ENCODE data around the gene DYNC1LI1.
"Not testable (repeated sequence)": the region's sequence is repeated elsewhere in the genome, so short reads cannot be mapped to it uniquely, and the experiment has no call there.

Gene DYNC1LI1

DNA sequence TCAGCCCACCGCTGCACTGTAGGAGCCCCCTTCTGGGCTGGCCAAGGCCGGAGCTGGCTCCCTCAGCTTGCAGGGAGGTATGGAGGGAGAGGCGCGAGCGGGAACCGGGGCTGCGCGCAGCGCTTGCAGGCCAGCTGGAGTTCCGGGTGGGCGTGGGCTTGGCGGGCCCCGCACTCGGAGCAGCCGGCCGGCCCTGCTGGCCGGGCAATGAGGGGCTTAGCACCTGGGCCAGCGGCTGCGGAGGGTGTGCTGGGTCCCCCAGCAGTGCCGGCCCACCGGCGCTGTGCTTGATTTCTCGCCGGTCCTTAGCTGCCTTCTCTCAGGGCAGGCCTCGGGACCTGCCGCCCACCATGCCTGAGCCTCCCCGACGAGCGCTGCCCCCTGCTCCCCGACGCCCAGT, 8.0 kb upstream of the DYNC1LI1 start:
- not testable (repeated sequence) for DNase-seq

DNA sequence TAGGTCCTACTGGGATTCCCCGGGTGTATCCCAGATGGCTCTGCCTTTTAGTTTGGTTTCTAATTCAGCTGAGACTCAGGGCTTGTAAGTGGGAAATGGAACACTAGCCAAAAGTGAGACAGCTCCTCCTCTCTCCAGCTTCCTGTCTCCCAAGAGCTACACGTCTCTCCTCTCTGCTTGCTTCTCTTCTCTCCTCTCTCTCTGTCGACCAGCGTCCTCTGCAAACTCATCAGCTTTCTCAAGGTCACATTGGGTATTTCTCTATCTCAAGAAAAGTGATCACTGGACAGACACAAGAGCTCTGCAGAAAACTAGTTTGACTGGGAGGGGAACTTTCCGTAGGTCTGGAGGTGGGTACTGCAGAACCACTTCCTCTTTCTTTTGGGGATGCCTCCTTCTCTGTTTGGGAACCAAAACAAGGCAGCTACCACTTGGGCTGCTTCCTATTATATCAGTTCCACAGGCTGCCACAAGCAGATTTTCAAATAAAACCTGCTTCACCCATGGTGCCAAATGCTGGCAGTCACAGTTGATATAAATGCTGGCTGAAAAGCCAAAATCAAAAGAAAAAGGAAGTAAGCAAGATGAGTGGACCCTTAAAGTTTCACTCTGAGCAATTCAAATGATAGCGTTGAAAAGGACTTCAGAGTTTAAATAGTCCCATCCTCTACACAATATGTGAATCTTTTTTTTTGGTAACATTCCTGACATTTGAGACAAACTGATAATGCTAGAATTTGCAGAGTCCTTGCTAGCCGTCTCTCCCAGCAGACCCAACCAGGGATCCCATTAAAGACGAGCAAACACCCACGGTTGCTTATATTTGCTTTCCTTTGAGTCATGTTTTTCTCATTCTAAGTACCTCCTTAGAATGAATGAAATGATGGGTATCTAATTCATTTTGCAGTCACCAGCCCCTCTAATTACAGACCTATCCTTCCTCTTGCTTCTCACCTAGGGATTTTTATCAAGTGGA, 7.2 kb upstream of the DYNC1LI1 start:
- DNase-seq: no peak

DNA sequence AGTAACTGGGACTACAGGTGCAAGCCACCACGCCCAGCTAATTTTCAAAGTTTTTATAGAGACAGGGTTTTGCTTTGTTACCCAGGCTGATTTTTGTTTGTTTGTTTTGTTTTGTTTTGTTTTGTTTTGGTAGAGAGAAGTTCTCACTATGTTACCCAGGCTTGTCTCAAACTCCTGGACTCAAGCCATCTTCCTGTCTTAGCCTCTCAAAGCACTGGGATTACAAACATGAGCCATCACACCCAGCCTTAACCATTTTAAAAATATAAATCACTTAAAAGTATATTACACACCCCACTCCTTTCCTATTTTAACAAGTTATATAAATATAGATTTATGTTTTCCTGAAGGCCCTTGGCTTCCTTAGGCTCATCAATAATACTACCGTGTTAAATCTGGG, 6.5 kb upstream of the DYNC1LI1 start:
- no peak for DNase-seq

DNA sequence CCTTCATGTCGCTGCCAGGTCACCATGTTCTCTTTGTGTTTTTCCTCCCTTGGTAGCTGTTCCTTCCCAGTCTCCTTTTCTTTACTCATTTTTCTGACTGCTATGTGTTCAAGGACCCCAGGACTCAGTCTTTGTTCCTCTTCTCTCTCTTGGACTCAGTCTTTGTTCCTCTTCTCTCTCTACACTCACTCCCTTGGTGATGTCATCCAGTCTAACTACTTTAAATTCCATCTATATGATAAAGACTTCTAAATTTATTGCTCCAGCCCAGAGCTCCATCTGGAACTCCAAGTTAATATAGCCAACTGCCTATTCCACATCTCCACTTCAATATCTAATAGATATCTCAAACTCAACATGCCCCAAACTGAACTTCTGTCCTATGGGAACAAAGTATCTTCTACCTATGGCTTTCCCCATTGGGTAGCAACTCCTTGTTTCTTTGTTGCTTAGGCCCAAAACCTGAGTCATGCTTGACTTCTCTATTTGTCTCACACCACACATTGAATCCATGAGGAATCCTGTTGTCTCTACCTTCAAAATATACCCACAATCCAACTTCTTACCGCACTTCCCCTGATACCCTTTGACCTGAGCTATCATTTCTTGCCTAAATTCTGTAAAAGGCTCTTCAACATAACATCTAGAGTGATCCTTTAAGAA, 4.9 kb upstream of the DYNC1LI1 start:
- DNase-seq: no peak

DNA sequence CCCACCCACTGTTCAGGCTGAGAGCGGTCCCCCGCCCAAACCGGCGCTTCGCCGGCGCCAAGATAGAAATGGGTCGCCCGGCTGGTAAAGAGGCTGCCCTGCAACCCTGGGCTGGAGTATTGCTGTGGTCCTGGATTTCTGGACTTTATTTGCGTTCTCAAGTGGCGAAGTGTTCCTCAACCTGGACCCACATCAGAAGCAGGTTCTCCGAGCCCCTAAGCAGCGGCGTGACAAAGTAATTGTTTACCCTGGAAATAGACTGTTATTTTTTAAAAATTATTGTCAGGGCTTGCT, 481 bp upstream of the DYNC1LI1 start:
- no peak for DNase-seq

DNA sequence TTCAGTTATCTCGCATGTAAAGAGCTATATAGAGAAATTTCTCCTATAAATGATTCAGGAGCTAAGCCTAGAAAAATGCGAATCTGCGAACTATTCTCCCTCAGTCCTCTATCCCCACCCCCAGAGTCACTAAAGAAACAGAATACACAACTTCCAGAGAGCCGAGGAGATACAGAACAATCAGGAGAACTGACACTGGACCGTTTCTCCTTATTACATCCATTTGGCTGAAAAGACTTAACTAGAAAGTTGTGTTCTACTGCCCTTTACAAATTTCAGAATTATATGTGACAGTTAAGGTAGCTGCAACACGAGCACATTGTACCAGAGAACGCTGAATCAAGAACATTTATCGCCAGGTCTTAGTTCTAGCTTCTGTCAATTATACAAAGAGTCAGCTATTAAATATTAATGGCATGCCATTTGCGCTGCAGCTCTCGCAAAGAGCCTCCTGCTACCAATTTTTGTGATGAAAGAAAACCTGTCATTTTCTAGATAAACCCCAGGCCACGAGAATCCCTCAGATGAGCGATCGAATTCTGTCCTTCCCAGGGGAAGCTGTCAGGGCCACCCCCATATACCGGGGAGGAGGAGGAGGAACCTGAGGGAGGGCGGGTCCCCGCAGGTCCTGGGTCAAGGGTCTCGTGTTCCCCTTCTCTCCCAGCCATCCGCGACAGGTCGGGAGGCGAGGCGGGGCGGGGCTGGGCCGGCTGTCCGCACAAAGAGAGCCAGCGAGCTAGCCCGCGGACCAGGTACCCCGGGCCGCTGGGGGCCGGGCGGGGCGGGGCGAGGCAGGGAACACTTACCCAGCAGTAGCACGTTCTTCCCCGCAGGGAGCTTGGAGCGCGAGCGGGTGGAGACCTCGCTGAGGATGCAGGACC, 878 bp downstream of the DYNC1LI1 start:
- peak; percentile 79 for DNase-seq

- no peak for DNase-seq
Observed at GRCh38 chr3:32568953-32569352, 1.7 kb downstream of the DYNC1LI1 start.

GRCh38 chr3:32564195-32564594, 6.5 kb downstream of the DYNC1LI1 start:
- DNase-seq: no peak

GRCh38 chr3:32562640-32563039, 8.0 kb downstream of the DYNC1LI1 start:
- DNase-seq: no peak

DNA sequence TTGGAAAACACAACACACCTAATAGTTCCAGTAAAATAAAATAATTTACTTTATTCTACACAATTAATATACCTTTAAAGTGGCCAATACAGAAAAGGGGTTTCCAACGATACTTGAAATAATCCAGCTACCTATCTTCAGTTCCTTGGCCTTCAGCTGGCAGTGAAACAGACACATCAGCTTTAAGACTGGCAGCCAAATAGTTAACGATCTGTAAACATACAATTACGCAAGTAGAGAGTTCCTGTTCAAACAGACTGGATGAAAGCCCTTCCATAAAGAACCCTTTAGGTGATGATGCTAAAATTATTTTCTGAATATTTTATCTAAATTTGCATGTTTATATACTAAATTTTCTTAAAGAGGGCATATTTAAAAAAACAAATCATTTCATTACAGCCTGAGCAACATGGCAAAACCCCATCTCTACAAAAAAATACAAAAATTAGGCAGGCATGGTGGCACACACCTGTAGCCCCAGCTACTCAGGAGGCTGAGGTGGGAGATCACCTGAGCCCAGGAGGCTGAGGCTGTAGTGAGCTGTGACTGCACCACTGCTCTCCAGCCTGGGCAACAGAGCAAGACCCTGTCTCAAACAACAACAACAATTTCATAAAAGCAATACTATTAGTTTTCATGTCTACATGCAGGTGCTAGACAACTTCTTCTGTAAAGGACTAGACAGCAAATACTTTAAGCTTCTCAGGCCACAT, 12.9 kb downstream of the DYNC1LI1 start:
- DNase-seq: peak; percentile 37

DNA sequence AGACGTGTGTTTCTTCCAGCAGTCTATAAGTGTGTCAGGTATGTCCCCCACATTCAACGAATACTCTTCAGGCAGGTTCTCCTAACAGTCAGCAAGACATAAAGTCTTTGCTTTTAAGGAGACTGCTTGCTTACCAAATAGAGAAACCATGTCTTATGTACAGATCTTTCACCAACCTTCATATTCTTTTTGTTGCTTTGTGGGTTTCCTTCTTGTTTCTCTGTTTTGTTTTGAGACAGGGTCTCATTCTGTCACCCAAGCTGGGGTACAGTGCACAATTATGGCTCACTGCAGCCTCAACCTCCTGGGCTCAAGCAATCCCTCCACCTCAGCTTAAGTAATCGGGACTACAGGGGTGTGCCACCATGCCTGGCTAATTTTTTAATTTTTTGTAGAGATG, 14.3 kb downstream of the DYNC1LI1 start:
- no peak for DNase-seq

DNA sequence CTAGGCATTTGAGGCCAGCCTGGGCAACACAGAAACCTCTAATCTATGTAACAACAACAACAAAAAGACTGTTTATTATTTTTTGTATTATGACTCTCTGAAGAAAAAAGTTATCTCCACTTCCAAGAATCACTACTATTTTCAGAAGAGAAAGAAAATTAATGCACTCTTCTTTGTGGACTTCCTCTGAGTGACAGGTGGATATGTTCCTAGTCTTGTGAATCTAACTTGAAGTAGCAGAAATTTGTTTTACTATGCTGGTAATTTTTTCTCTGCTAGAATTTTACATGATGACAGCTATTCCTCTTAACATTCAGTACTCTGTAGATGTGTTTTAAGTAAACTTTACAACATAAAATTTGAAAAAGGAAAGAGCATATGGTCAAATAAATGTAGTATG, 16.7 kb downstream of the DYNC1LI1 start:
- DNase-seq: no peak

DNA sequence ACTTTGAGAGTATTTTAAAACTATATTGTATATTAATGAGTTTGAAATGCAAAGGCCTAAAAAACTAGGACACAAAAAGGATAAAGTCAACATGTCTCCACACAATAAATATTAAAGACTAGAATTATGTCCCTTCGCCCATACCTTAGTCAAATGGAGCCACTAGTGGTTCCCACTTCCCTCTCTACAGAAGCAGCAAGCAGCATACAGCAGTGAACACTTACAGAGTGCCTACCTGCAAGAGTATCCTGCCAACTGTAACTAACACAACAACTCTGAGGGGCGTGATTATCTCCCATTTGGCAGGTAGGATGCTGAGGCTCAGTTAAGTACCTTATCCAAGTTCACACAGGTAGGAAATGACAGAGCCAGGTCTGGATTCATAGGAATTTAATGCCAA, 17.2 kb downstream of the DYNC1LI1 start:
- DNase-seq: no peak

GRCh38 chr3:32552013-32552412, 18.6 kb downstream of the DYNC1LI1 start:
- no peak for DNase-seq

GRCh38 chr3:32551496-32551895, 19.2 kb downstream of the DYNC1LI1 start:
- no peak for DNase-seq

DNA sequence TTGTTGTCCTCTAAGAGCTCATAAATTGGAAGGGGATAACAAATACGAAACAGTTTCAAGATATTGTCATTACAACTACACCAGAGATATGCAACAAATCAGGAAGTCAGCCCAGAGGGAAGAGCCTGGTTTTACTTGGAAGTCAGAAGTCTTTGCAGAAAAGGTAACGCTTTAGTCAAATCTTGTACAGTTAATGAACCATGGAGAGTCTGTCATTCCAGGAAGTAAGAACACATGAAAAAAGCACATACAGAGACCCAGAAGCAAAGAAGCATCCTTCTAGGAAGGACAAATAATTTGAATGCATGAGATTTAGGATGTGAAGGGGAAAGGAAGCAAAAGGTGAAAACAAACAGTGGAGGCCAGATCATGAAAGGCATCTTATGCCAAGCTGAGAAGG, 19.6 kb downstream of the DYNC1LI1 start:
- DNase-seq: no peak

DNA sequence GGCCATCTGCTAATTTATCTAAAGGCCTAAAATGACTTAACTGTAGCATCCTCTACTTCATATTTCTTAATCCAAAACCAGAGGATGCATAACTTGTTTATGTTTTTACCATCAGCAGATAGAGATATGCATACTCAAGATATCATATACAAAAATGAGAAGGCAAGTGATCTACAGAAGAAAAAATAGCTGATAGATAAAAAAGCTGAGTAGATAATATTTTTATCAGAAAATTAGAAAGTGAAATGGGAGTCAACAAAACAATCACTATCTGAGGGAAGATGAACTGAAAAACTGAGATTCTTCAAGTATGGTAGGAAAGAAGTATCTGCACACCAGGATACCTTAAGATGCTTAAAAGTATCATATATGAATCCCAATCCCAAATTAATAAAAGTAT, 25.4 kb downstream of the DYNC1LI1 start:
- no peak for DNase-seq

DNA sequence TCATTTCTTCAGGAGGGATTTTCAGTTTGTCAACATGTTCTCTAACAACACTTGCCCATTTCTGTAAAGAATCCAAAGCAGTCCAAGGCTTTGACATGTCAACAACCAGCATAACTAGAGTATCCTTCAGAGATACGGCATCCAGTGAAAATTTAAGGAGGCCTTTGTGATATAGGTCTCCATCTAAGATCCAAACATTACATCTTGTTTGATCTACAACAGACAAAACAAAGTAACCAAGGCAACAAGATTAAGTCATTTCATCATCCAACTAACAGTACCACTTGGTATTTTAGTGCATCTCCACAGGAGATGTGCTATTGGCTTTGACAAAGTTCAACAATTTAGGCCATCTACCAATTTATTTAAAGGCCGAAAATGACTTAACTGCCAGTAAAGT, 25.8 kb downstream of the DYNC1LI1 start:
- no peak for DNase-seq

DNA sequence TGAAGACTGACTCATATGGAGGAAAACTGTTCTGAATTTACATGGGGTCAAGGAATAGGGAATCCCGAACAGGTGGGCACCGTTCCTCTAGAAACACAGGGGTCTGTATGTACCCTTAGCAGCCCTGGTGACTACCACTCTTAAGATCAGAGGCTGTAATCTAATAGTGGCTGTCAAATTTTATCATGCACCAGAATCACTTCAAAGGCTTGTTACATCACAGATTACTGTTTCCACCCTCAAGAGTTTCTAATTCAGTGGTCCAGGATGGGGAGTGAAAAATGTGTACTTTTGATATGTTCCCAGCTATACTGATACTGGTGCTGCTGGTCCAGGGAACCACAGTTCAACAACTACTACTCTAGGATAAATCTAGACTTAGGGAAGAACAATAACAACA, 27.9 kb downstream of the DYNC1LI1 start:
- DNase-seq: no peak

GRCh38 chr3:32540899-32541298, 29.8 kb downstream of the DYNC1LI1 start:
- DNase-seq: no peak

DNA sequence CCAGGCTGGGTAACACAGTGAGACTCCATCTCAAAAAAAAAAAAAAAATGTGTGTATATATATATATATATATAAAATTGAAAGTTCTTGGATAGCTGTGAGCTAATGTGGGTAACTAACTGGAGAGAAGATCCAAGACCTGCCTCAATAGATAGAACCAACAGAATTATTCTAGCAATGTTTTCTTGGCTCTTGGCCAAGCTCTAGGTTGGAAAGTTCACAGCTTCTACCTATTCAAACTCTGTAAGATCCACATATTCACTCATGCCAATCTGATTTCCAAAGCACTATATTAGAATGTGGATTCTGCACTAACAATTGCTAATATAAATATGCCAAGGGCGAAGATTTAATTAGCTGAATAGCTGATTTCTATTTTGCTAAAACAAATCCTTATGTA, 38.2 kb downstream of the DYNC1LI1 start:
- DNase-seq: no peak

DNA sequence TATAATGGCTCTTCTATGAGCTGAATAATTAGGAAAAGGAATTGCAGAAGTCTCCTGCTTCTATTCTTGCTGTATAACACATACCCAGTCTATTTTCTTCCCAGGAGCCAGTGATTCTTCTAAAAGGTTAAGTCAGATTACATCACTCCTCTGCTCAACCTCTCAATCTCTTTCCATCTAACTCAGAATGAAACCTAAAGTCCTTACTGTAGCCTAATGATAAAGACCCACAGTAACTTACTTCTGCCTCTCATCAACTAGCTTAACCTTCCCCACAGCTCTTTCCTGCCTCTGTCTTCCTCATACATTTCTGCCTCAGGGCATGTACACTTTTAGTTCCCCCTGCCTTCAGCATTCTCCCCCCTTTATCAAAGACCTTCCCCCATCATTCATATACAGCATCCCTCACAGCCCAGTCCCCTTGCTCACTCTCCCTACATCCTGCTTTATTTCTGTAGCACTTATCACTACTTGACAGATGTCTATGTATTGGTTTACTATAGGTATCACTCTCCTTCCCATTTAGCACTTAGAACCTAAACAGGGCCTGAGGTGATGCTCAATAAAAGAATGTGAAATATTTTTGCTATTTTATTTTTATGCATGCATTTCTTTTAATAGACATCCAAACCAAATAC, 39.5 kb downstream of the DYNC1LI1 start:
- DNase-seq: no peak
